Vagina (tissue), 2 donors: Measurements from ENCODE around the gene ACACA.

ENCODE experiments used
- POLR2AphosphoS5 ChIP-seq, 2 donors: sonication (generic); formaldehyde crosslinking; IDR thresholded peaks; one replicate each; pipeline ENCODE4 v1.9.0; 2017; ENCODE audit warnings: antibody characterized with exemption in 2 of 2, mild to moderate bottlenecking in 2 of 2, low read depth in 1 of 2; ENCODE audit not compliant: insufficient read depth in 1 of 2
- TF ChIP-seq, protein P1 (sequence below), 3 experiments: fragments of 450-650 bp in 2 of 3; fragments of 200-600 bp in 1 of 3; sonication (generic) in 1 of 3; IDR thresholded peaks; one replicate each; pipeline ENCODE4 v1.5.1; 2017 to 2019; ENCODE audit warnings: antibody characterized with exemption in 3 of 3, mild to moderate bottlenecking in 2 of 3, moderate library complexity in 2 of 3

DNA sequence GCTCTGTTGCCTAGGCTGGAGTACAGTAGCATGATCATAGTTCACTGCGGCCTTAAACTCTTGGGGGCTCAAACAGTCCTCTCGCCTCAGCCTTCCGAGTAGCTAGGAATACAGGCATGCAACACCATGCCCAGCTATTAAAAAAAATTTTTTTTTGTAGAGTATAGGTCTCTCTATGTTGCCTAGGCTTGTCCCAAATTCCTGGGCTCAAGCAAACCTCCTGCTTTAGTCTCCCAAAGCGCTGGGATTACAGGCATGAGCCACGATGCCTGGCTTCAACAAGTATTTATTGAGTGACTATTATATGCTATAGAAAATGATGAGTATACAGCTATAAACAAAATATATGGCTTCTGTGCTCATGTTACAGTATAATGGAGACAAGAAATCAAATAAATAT, 97.6 kb downstream of the ACACA start:
- TF ChIP-seq, protein P1, sequence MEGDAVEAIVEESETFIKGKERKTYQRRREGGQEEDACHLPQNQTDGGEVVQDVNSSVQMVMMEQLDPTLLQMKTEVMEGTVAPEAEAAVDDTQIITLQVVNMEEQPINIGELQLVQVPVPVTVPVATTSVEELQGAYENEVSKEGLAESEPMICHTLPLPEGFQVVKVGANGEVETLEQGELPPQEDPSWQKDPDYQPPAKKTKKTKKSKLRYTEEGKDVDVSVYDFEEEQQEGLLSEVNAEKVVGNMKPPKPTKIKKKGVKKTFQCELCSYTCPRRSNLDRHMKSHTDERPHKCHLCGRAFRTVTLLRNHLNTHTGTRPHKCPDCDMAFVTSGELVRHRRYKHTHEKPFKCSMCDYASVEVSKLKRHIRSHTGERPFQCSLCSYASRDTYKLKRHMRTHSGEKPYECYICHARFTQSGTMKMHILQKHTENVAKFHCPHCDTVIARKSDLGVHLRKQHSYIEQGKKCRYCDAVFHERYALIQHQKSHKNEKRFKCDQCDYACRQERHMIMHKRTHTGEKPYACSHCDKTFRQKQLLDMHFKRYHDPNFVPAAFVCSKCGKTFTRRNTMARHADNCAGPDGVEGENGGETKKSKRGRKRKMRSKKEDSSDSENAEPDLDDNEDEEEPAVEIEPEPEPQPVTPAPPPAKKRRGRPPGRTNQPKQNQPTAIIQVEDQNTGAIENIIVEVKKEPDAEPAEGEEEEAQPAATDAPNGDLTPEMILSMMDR (IDR thresholded peaks at IDR 0.05): no peak
- TF ChIP-seq POLR2AphosphoS5 (IDR thresholded peaks at IDR 0.05; ENCODE audit: insufficient read depth in 1 of 2, low read depth in 1 of 2): no peak
